ENCODE results near the gene CFAP46. TPM values are rescaled to one million over a fixed set of nuclear protein-coding genes. Genes with fewer than 3 reads are reported as not detected.

CFAP46 gene
- total RNA-seq, 4 donors from 2014 or later: 0.29 to 9.0 (median 2.7) TPM

- Histone ChIP-seq H3K27me3 (peaks cover 8 to 21% of the 10 kb centered on the region in 2 donors), H3K36me3 (no peaks in the 10 kb centered on the region), H3K27ac (no peak overlapping the region), H3K9me3 (peaks cover 0 to 11% of the 10 kb centered on the region in 2 donors), H3K4me3 (no peak overlapping the region), H3K4me1 (peaks cover 0 to 36% of the 10 kb centered on the region in 2 donors)
- intact Hi-C loops (cut with DNase I; ENCODE audit: low total_unique reads): no loop called here
- DNase-seq: no peak
- TF ChIP-seq POLR2A (IDR thresholded peaks at IDR 0.05) (no peak), CTCF (IDR thresholded peaks at IDR 0.05) (no peak)
Observed at GRCh38 chr10:132784866-132785722, 157.3 kb downstream of the CFAP46 start.

GRCh38 chr10:132783940-132784865, 158.2 kb downstream of the CFAP46 start:
- DNase-seq: no peak
- TF ChIP-seq POLR2A (IDR thresholded peaks at IDR 0.05) (no peak), CTCF (IDR thresholded peaks at IDR 0.05) (no peak)
- Histone ChIP-seq H3K27ac (no peak overlapping the region), H3K9me3 (peaks cover 0 to 11% of the 10 kb centered on the region in 2 donors), H3K27me3 (peaks cover 8 to 21% of the 10 kb centered on the region in 2 donors), H3K4me1 (peaks cover 0 to 36% of the 10 kb centered on the region in 2 donors), H3K4me3 (no peak overlapping the region), H3K36me3 (no peaks in the 10 kb centered on the region)
- intact Hi-C loops (cut with DNase I; ENCODE audit: low total_unique reads): no loop called here

- no peak for DNase-seq
- H3K4me3 ChIP-seq: no peak overlapping the region
- H3K36me3 ChIP-seq: no peaks in the 10 kb centered on the region
- TF ChIP-seq CTCF (IDR thresholded peaks at IDR 0.05): no peak
- TF ChIP-seq POLR2A (IDR thresholded peaks at IDR 0.05): no peak
- H3K4me1 ChIP-seq: peaks cover 0 to 34% of the 10 kb centered on the region in 2 donors
- H3K27me3 ChIP-seq: peaks cover 3 to 18% of the 10 kb centered on the region in 2 donors
- H3K27ac ChIP-seq: no peak overlapping the region
- H3K9me3 ChIP-seq: peaks cover 0 to 11% of the 10 kb centered on the region in 2 donors
- intact Hi-C loops (cut with DNase I; ENCODE audit: low total_unique reads): no loop called here
Observed at GRCh38 chr10:132783165-132783939, 159.0 kb downstream of the CFAP46 start.

GRCh38 chr10:132781556-132781955, 160.8 kb downstream of the CFAP46 start:
- no peak overlapping the region for H3K27ac ChIP-seq
- peaks cover 0 to 13% of the 10 kb centered on the region in 2 donors for H3K27me3 ChIP-seq
- no peak overlapping the region for H3K4me3 ChIP-seq
- intact Hi-C loops (cut with DNase I; ENCODE audit: low total_unique reads): no loop called here
- DNase-seq: no peak
- H3K4me1 ChIP-seq: peaks cover 0 to 16% of the 10 kb centered on the region in 2 donors
- no peaks in the 10 kb centered on the region for H3K36me3 ChIP-seq
- TF ChIP-seq POLR2A (IDR thresholded peaks at IDR 0.05) (no peak), CTCF (IDR thresholded peaks at IDR 0.05) (no peak)
- H3K9me3 ChIP-seq: peaks cover 0 to 11% of the 10 kb centered on the region in 2 donors

Data from uterus (tissue), 4 donors.